Motor neuron (in vitro differentiated cells): ENCODE results near the gene PAPPA2. TPM values are rescaled to one million over a fixed set of nuclear protein-coding genes. Genes with fewer than 3 reads are reported as not detected.

Experiments
- ATAC-seq, 8 experiments: fragments of 200-7000 bp; cut with Tn5 transposase; replicated peaks in 6 of 8; 2 replicates each; pipeline ENCODE4 v1.8.0; 2021; ENCODE audit warnings: mild to moderate bottlenecking in 8 of 8, moderate library complexity in 8 of 8
- H3K27ac ChIP-seq, 2 donors: fragments of 250-450 bp; sonication (Bioruptor Pico); 2 replicates each; pipeline ENCODE4 v1.9.0; 2021; ENCODE audit warnings: antibody characterized with exemption in 2 of 2, mild to moderate bottlenecking in 2 of 2, moderate library complexity in 1 of 2
- H3K4me1 ChIP-seq, 2 donors: fragments of 250-450 bp; sonication (Bioruptor Pico); replicated peaks in 1 of 2; 2 replicates each; pipeline ENCODE4 v1.6.1; 2021; ENCODE audit warnings: antibody characterized with exemption in 2 of 2, mild to moderate bottlenecking in 2 of 2, moderate library complexity in 1 of 2
- H3K4me3 ChIP-seq, 5 donors: fragments of 250-450 bp; sonication (Bioruptor Pico); 2 replicates each; pipeline ENCODE4 v1.9.0; 2021; ENCODE audit warnings: antibody characterized with exemption in 5 of 5, mild to moderate bottlenecking in 5 of 5, moderate library complexity in 4 of 5
- WGBS, 10 experiments: fragments of 450-650 bp; shearing (Covaris generic); methylation state at CpG; one replicate each; pipeline ENCODE4 v1.0.0; 2022; 5-methylcytosine and 5-hydroxymethylcytosine counted together
- in situ Hi-C, 9 experiments: fragments of 400-800 bp; cut with MboI; loops; one replicate each; pipeline ENCODE4 v1.15.0; 2021; ENCODE audit warnings: low sequenced_read_pairs in 9 of 9, low pct_unique_long_range_greater_than_20kb in 2 of 9; ENCODE audit not compliant: unreplicated experiment in 9 of 9
- total RNA-seq, 8 experiments: library from RNA; unstranded; fragments of 300-600 nt; gene quantifications; 2 replicates each; pipeline versions ENCODE4 v1.2.3 to v1.2.4, GENCODE V29; 2022

Gene PAPPA2
- total RNA-seq, 8 experiments from 2014 or later, result 1.8 to 82.0 (median 7.1) TPM

- Histone ChIP-seq H3K4me3 (no peak overlapping the region), H3K27ac (no peak overlapping the region), H3K4me1 (peaks cover 3 to 29% of the 10 kb centered on the region in 2 donors)
- peak in 3 of 8 experiments; percentile 50 to 70 (median 62) for ATAC-seq
- WGBS, 10 experiments, result 21 to 92% (median 67%) methylated on average over 1 to 3 of the region's 3 CpGs; no CpG with 5 or more reads in 3 of the 10 experiments
- in situ Hi-C loops, result no loop called here
Measured at GRCh38 chr1:176775378-176775777, 312.4 kb downstream of the PAPPA2 start.

GRCh38 chr1:176775996-176776395 lies 313.0 kb downstream of the PAPPA2 start:
- Histone ChIP-seq H3K27ac (no peak overlapping the region), H3K4me1 (peaks cover 3 to 29% of the 10 kb centered on the region in 2 donors), H3K4me3 (no peak overlapping the region)
- in situ Hi-C loops, result no loop called here
- no peak for ATAC-seq
- WGBS, 10 experiments, result 20 to 83% (median 75%) methylated on average over 1 to 3 of the region's 3 CpGs; no CpG with 5 or more reads in 2 of the 10 experiments

DNA sequence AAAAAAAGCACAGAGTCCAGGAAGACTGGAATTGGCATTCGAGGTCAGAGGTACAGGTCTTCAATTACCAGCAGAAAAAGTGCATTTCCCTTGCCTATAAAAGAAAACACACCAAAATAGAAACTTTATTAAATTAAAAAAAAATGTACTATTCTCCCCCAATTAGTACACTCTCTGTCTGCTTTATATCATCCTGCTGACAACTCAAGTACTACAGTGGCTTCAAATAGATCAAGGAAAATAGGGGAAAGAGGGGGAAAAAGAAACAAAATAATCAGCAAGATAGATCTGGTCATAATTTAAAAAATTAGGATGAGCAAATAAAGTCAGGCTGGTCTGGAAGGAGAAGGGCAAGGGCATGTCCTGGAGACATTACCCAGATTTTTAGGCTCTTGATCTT lies 315.1 kb downstream of the PAPPA2 start:
- H3K4me1 ChIP-seq, result peaks cover 3 to 27% of the 10 kb centered on the region in 2 donors
- H3K27ac ChIP-seq, result no peak overlapping the region
- 0 to 100% (median 64%) methylated on average over 1 of the region's 1 CpG for WGBS, 10 experiments
- ATAC-seq, result no peak
- no peak overlapping the region for H3K4me3 ChIP-seq
- in situ Hi-C loops, result no loop called here

DNA sequence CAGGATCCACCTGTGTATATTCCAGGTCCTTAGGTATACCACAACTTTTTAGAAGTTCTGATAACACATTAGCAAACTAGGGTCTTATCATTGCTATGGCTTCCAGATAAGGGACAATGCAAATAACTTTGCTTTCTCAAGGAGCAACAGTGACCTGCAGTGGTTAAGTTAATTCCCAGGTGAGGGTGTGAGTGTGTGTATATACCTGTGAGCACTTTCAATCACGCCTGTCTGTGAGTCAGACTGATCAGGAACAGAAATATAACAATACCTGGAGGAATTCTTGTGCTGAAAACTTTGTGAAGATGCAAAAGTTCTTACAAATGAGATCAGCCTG lies 317.0 kb downstream of the PAPPA2 start:
- Histone ChIP-seq H3K4me3 (no peak overlapping the region), H3K4me1 (peaks cover 3 to 28% of the 10 kb centered on the region in 2 donors), H3K27ac (no peak overlapping the region)
- 40 to 100% (median 64%) methylated on average over 1 of the region's 1 CpG; no CpG with 5 or more reads in 4 of the 10 experiments for WGBS, 10 experiments
- in situ Hi-C loops, result no loop called here
- no peak for ATAC-seq

DNA sequence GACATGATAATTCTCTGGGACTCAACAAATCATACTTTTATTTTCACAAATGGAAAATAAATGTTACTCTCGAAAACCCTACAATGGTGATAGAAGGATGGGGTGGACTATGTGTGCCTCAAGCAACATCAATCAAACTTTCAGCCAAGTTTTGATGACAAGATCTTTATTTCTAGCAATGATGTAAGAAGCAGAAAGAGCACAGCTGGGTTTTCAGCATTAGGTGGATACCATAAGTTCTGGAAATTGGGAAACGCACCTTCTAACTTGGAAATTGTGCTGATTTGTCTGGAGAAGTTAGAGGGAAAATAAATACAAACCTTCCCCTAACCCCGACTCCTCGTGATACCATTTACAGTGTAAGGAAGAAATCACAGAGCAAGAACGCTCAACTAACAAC lies 320.3 kb downstream of the PAPPA2 start:
- Histone ChIP-seq H3K4me3 (no peak overlapping the region), H3K27ac (no peak overlapping the region), H3K4me1 (peaks cover 0 to 28% of the 10 kb centered on the region in 2 donors)
- 0 to 81% (median 68%) methylated on average over 1 to 5 of the region's 5 CpGs; no CpG with 5 or more reads in 1 of the 10 experiments for WGBS, 10 experiments
- in situ Hi-C loops, result no loop called here
- peak in 1 of 8 experiments; percentile 46 for ATAC-seq

GRCh38 chr1:176785056-176785455 lies 322.1 kb downstream of the PAPPA2 start:
- H3K4me1 ChIP-seq, result peaks cover 0 to 22% of the 10 kb centered on the region in 2 donors
- in situ Hi-C loops, result no loop called here
- no peak overlapping the region for H3K4me3 ChIP-seq
- H3K27ac ChIP-seq, result no peak overlapping the region
- 88 to 100% (median 97%) methylated on average over 1 to 6 of the region's 6 CpGs; no CpG with 5 or more reads in 2 of the 10 experiments for WGBS, 10 experiments
- no peak for ATAC-seq

GRCh38 chr1:176785791-176786190 lies 322.8 kb downstream of the PAPPA2 start:
- Histone ChIP-seq H3K4me1 (peaks cover 0 to 22% of the 10 kb centered on the region in 2 donors), H3K4me3 (no peak overlapping the region), H3K27ac (no peak overlapping the region)
- in situ Hi-C loops, result no loop called here
- 0 to 58% (median 44%) methylated on average over 1 to 5 of the region's 5 CpGs; no CpG with 5 or more reads in 2 of the 10 experiments for WGBS, 10 experiments
- ATAC-seq, result peak in 3 of 8 experiments; percentile 17 to 38 (median 27)

DNA sequence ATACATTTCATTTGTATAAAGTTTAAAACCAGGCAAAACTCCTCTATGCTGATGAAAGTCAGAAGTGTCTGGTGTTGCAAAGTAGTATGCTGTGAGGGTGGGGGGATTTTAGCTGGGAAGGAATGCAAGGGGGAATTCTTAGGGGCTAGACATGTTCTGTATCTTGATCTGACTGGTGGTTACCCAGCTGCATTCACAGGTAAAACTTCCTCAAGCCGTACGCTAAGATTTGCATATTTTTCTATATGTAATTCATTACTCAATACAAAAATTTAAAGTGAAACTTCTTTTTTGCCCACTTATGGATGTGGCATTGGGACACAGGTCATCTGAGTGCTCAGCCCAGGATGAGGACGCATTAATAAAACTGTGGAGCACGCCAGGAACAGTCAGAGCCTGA lies 323.3 kb downstream of the PAPPA2 start:
- Histone ChIP-seq H3K4me3 (no peak overlapping the region), H3K4me1 (peaks cover 0 to 22% of the 10 kb centered on the region in 2 donors), H3K27ac (no peak overlapping the region)
- ATAC-seq, result no peak
- 29 to 89% (median 69%) methylated on average over 2 to 4 of the region's 4 CpGs; no CpG with 5 or more reads in 2 of the 10 experiments for WGBS, 10 experiments
- in situ Hi-C loops, result no loop called here

DNA sequence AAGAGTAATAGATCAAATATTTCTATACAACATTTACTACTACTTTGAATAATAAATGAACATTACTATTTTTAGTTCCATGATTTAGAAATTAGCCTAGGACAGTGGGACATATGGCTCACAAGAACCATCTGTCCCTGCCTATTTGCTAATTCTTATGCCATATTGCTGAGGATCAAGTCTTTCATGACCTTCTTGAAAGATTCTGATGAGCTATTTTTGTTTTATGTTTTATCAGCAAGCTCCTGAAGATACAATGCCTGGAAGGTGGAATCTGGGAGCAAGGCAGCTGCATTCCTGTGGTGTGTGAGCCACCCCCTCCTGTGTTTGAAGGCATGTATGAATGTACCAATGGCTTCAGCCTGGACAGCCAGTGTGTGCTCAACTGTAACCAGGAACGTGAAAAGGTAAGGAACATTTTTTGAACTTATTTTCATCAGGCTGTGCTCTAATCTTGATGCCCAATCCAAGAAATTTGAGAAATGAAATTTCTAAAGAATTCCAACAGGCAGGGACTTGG lies 326.7 kb downstream of the PAPPA2 start:
- Histone ChIP-seq H3K4me3 (no peak overlapping the region), H3K4me1 (peaks cover 0 to 11% of the 10 kb centered on the region in 2 donors), H3K27ac (no peak overlapping the region)
- 0 to 100% (median 53%) methylated on average over 1 of the region's 1 CpG; no CpG with 5 or more reads in 2 of the 10 experiments for WGBS, 10 experiments
- ATAC-seq, result no peak
- in situ Hi-C loops, result no loop called here

DNA sequence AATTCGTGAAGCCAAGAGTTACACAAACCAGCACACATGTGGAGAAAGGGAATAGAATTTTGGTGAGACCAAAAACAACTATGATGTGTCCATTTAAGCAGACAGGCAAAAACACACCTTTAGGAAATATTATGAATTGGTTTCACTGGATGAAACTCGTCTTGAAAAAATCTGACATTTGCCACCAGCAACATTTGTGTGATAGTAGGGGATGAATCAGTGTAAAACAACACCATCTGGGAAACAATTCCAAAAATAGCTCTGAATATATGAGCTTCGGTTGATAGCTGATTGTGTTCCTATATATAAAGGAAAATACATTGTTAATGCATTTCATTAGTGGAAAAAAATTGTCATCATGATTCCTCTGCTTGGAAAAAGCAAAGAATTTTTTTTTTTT lies 327.8 kb downstream of the PAPPA2 start:
- Histone ChIP-seq H3K4me1 (peaks cover 0 to 9% of the 10 kb centered on the region in 2 donors), H3K4me3 (no peak overlapping the region), H3K27ac (no peak overlapping the region)
- ATAC-seq, result no peak
- 5 to 83% (median 67%) methylated on average over 2 to 3 of the region's 3 CpGs for WGBS, 10 experiments
- in situ Hi-C loops, result no loop called here

DNA sequence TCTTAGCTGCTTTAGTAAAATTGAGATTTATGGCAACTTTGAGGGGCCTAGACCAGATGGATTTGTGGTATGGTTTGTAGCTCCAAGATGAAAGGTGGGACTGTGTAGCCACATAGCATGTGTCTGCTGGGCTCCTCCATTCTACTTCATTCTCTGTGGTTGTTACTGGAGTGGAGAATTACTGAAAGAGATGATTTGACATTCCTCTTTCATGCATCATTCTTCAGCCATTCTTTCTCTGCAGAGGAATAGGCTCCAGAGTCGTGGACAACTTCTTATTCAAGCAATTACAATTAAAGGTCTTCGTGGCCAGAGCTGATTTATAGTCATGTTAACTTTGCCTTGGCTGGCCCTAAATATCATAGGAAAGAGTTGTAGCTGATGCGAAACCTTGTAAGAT lies 328.9 kb downstream of the PAPPA2 start:
- no peak for ATAC-seq
- 30 to 100% (median 60%) methylated on average over 1 to 3 of the region's 3 CpGs; no CpG with 5 or more reads in 1 of the 10 experiments for WGBS, 10 experiments
- no peak overlapping the region for H3K4me3 ChIP-seq
- no peak overlapping the region for H3K27ac ChIP-seq
- H3K4me1 ChIP-seq, result peaks cover 0 to 5% of the 10 kb centered on the region in 2 donors
- in situ Hi-C loops, result no loop called here

GRCh38 chr1:176794897-176795508 lies 332.0 kb downstream of the PAPPA2 start:
- Histone ChIP-seq H3K27ac (no peak overlapping the region), H3K4me3 (no peak overlapping the region), H3K4me1 (peaks cover 0 to 5% of the 10 kb centered on the region in 2 donors)
- 52 to 100% (median 83%) methylated on average over 1 to 5 of the region's 5 CpGs for WGBS, 10 experiments
- no peak for ATAC-seq
- in situ Hi-C loops, result no loop called here

DNA sequence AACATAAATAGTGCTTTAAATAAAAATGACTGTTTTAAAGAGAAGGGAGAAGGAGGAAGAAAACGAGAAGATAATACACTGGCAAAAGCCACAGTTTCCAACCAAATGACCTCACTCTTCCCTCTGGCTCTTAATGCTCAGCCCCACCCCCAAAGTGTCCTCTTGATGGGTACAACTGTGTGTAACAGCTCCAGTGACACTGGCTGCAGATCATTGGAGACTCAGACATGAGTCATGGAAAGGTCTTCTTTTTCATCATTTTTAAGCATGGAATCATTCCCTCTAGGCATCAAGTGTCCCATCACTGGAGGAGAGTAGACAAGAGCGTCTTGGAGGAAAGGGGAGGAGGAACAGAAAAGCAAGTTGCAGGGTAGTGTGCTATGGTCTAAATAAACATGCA lies 333.0 kb downstream of the PAPPA2 start:
- H3K27ac ChIP-seq, result no peak overlapping the region
- 0 to 100% (median 74%) methylated on average over 1 to 2 of the region's 2 CpGs for WGBS, 10 experiments
- H3K4me3 ChIP-seq, result no peak overlapping the region
- peak in 7 of 8 experiments; percentile 61 to 95 (median 74) for ATAC-seq
- in situ Hi-C loops, result no loop called here
- H3K4me1 ChIP-seq, result peaks cover 0 to 5% of the 10 kb centered on the region in 2 donors

GRCh38 chr1:176796583-176796982 lies 333.6 kb downstream of the PAPPA2 start:
- in situ Hi-C loops, result no loop called here
- no peak overlapping the region for H3K4me3 ChIP-seq
- peaks cover 6 to 12% of the 10 kb centered on the region in 2 donors for H3K4me1 ChIP-seq
- ATAC-seq, result no peak
- WGBS, 10 experiments, result 42 to 89% (median 63%) methylated on average over 1 of the region's 1 CpG; no CpG with 5 or more reads in 1 of the 10 experiments
- H3K27ac ChIP-seq, result no peak overlapping the region
